GM21367 (cell line): ENCODE data around the gene REPS1.
A peak's percentile ranks its signal among the peaks of the same experiment; 100 is the strongest.
"Not testable (repeated sequence)": the region's sequence is repeated elsewhere in the genome, so short reads cannot be mapped to it uniquely, and the experiment has no call there.

Experiments used
- ATAC-seq: cut with Tn5 transposase; IDR thresholded peaks from one replicate; pipeline ENCODE4 v1.9.1; 2021; ENCODE audit not compliant: unreplicated experiment

Gene REPS1

GRCh38 chr6:138987643-138988468 is at the start of gene REPS1:
TSS of gene REPS1 (minus strand) at chr6:138988253. CDS start at chr6:138987682, 571 bp downstream.
- ATAC-seq, result peak; percentile 87

- ATAC-seq, result no peak
These were observed 49.4 kb upstream of the REPS1 start for GRCh38 chr6:139037490-139037889.

- ATAC-seq, result peak; percentile 50
These were observed 42.3 kb upstream of the REPS1 start for GRCh38 chr6:139030228-139030963.

- ATAC-seq, result peak; percentile 16
These were observed 41.6 kb upstream of the REPS1 start for GRCh38 chr6:139029470-139030227.

GRCh38 chr6:139028658-139029469 is 40.8 kb upstream of the REPS1 start, which contains the start of gene ABRACL:
TSS of gene ABRACL (plus strand) at chr6:139028745. CDS start at chr6:139034161, 5,416 bp downstream.
- peak; percentile 59 for ATAC-seq

GRCh38 chr6:139028215-139028657 is 40.2 kb upstream of the REPS1 start:
- peak; percentile 4 for ATAC-seq

- ATAC-seq, result peak; percentile 30
These were observed 39.6 kb upstream of the REPS1 start for GRCh38 chr6:139027620-139028182.

GRCh38 chr6:139025416-139025815 is 37.4 kb upstream of the REPS1 start:
- not testable (repeated sequence) for ATAC-seq

- ATAC-seq, result no peak
These were observed 32.6 kb upstream of the REPS1 start for GRCh38 chr6:139020689-139021088.

GRCh38 chr6:139019722-139020121 is 31.7 kb upstream of the REPS1 start:
- no peak for ATAC-seq

GRCh38 chr6:139017227-139017626 is 29.2 kb upstream of the REPS1 start:
- ATAC-seq, result no peak

GRCh38 chr6:139016337-139017213 is 28.5 kb upstream of the REPS1 start:
- peak; percentile 81 for ATAC-seq

GRCh38 chr6:139014945-139015344 is 26.9 kb upstream of the REPS1 start:
- no peak for ATAC-seq

GRCh38 chr6:139013185-139013800 is 25.2 kb upstream of the REPS1 start:
- no peak for ATAC-seq

- ATAC-seq, result no peak
These were observed 23.9 kb upstream of the REPS1 start for GRCh38 chr6:139011980-139012379.

- ATAC-seq, result no peak
These were observed 22.6 kb upstream of the REPS1 start for GRCh38 chr6:139010674-139011073.

- ATAC-seq, result no peak
These were observed 20.1 kb upstream of the REPS1 start for GRCh38 chr6:139008117-139008516.

- no peak for ATAC-seq
These were observed 19.4 kb upstream of the REPS1 start for GRCh38 chr6:139007428-139007827.

GRCh38 chr6:139006477-139006876 is 18.4 kb upstream of the REPS1 start:
- ATAC-seq, result no peak
